Stimulated activated naive CD8-positive, alpha-beta T cell treated with anti-CD3 and anti-CD28 coated beads, Interleukin-15, Interleukin-2, amounts not matched to agents 100 ng/mL and 50 ng/mL, for 24 hours (primary cell): ENCODE results near the gene DXO.
A peak's percentile ranks its signal among the peaks of the same experiment; 100 is the strongest.

Source experiments
- H3K27ac Mint-ChIP-seq: one replicate; pipeline ENCODE4 v1.8.0; 2021; ENCODE audit warnings: mild to moderate bottlenecking, mixed read lengths
- H3K27me3 Mint-ChIP-seq: one replicate; pipeline ENCODE4 v1.8.0; 2021; ENCODE audit warnings: mixed read lengths
- H3K36me3 Mint-ChIP-seq: one replicate; pipeline ENCODE4 v1.8.0; 2021; ENCODE audit warnings: low read depth, mixed read lengths
- H3K4me1 Mint-ChIP-seq: one replicate; pipeline ENCODE4 v1.8.0; 2021; ENCODE audit warnings: low read depth, mixed read lengths
- H3K4me3 Mint-ChIP-seq: one replicate; pipeline ENCODE4 v1.8.0; 2021; ENCODE audit warnings: mild to moderate bottlenecking, mixed read lengths
- H3K9me3 Mint-ChIP-seq: one replicate; pipeline ENCODE4 v1.8.0; 2021; ENCODE audit warnings: mixed read lengths

Gene DXO

DNA sequence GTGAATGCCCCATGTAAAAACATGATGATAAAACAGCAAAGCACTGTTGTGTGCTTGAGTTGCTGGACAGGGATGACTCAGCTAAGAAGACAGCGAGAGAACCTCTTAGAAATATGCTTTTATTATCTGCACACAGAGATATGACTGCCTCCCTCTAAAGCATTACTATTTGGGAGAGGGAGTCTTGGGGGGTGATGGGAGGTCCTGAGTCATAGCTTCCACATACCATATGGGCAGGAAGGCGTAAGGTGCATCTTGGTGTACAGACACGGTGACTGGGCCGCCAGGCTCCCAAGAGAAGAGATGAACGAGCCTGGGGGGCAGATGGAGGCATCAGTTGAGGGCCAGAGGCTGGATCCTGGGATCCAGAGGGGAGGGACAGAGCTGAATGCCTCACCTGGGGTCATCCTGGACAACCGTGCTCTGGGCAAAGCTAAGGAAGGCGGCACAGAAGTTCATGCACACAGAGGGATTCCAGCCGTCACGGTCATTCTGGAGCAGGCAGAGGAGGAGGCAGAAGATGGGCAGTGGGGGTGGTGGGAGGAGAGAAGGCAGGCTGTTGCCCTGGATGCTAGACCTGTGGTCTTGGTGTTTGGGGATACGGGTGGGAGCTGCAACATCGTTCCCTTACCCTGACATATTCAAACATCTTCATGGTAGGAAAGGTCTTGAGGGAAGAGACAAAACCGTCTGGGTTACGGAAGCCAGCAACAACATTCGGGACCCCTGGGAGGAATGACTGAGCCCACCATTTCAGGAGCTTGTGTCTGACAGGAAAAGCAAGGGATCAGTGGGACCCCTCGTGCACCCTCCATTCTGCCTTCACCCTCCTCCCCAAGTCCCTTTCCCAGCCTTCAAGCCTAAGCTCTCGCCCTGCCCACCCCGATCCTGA is 2.0 kb downstream of the DXO start:
- Mint-ChIP-seq H3K4me3 (peak overlapping the region; percentile 96), H3K9me3 (no peaks in the 10 kb centered on the region), H3K4me1 (peaks cover 48% of the 10 kb centered on the region), H3K36me3 (peaks cover 40% of the 10 kb centered on the region), H3K27me3 (no peaks in the 10 kb centered on the region), H3K27ac (peak overlapping the region; percentile 61)

GRCh38 chr6:31968791-31969711 is 2.9 kb downstream of the DXO start:
- H3K36me3 Mint-ChIP-seq = peaks cover 40% of the 10 kb centered on the region
- peaks cover 41% of the 10 kb centered on the region for H3K4me1 Mint-ChIP-seq
- H3K9me3 Mint-ChIP-seq = no peaks in the 10 kb centered on the region
- peak overlapping the region; percentile 41 for H3K27ac Mint-ChIP-seq
- no peaks in the 10 kb centered on the region for H3K27me3 Mint-ChIP-seq
- H3K4me3 Mint-ChIP-seq = no peak overlapping the region

GRCh38 chr6:31968326-31968725 is 3.6 kb downstream of the DXO start:
- Mint-ChIP-seq H3K27me3 (no peaks in the 10 kb centered on the region), H3K36me3 (peaks cover 40% of the 10 kb centered on the region), H3K4me1 (peaks cover 34% of the 10 kb centered on the region), H3K9me3 (no peaks in the 10 kb centered on the region), H3K27ac (no peak overlapping the region), H3K4me3 (no peak overlapping the region)

- Mint-ChIP-seq H3K27me3 (no peaks in the 10 kb centered on the region), H3K9me3 (no peaks in the 10 kb centered on the region), H3K36me3 (peaks cover 41% of the 10 kb centered on the region), H3K27ac (no peak overlapping the region), H3K4me1 (peaks cover 30% of the 10 kb centered on the region), H3K4me3 (no peak overlapping the region)
These were observed 4.0 kb downstream of the DXO start for GRCh38 chr6:31967926-31968320.

DNA sequence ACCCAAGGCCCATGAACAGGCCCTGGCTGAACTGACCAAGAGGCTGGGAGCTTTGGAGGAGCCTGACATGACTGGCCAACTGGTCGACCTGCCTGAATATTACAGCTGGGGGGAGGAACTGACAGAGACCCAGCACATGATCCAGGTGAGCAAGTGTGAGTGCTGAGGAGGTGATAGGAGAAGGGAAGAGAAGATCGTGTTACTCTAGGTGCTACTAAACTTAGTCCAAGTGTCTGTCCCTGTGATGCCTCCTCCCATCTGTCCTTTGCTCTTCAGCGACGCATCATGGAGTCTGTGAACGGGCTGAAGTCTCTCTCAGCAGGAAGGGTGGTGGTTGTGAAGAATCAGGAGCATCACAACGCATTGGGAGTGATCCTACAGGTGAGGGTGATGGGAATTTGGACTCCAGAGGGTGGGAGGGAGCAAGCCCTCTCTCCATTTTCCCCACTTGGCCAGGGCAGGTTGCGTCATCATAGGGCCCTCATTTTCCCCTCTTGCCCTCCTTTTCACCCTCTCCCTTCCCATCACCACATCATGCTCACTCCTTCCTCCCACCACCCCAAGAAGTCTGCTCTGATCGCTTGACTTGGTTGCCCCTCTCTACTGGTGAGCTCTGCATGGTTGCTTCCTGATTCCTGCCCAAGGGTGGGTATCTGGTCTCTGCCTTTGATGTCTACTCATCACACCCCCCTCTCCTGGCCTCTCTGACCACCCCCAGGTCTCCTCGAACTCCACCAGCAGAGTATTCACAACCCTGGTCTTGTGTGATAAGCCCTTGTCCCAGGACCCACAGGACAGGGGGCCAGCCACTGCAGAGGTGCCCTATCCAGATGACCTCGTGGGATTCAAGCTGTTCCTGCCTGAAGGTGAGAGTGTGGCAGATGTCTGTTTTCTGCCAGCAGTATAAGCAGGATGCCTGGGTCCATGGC is 4.7 kb downstream of the DXO start:
- Mint-ChIP-seq H3K4me3 (no peak overlapping the region), H3K9me3 (no peaks in the 10 kb centered on the region), H3K4me1 (peaks cover 25% of the 10 kb centered on the region), H3K27me3 (no peaks in the 10 kb centered on the region), H3K36me3 (peaks cover 47% of the 10 kb centered on the region), H3K27ac (no peak overlapping the region)

DNA sequence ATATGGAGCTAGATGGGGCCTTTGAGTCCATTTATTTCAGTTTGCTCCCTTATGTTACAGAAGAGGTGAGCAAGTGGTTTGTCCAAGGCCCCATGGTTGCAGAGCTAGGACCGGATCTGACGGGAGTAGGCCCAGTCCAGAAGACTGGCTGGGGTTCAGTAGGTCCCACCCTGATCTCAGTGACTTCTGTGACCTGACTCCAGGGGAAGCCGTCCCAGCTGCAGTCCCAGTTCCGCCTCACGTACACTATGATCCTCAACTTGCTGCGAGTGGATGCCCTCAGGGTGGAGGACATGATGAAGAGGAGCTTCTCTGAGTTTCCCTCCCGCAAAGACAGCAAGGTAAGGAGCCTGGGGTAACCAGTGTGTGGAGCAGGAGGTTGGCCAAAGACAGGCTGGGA is 5.4 kb downstream of the DXO start:
- Mint-ChIP-seq H3K4me3 (no peak overlapping the region), H3K36me3 (peaks cover 54% of the 10 kb centered on the region), H3K27me3 (no peaks in the 10 kb centered on the region), H3K9me3 (no peaks in the 10 kb centered on the region), H3K4me1 (peaks cover 18% of the 10 kb centered on the region), H3K27ac (no peak overlapping the region)

GRCh38 chr6:31965700-31966099 is 6.2 kb downstream of the DXO start:
- Mint-ChIP-seq H3K4me1 (peaks cover 16% of the 10 kb centered on the region), H3K4me3 (no peak overlapping the region), H3K27me3 (no peaks in the 10 kb centered on the region), H3K27ac (no peak overlapping the region), H3K36me3 (peaks cover 62% of the 10 kb centered on the region), H3K9me3 (no peaks in the 10 kb centered on the region)

GRCh38 chr6:31963921-31964320 is 8.0 kb downstream of the DXO start:
- peaks cover 60% of the 10 kb centered on the region for H3K36me3 Mint-ChIP-seq
- H3K27me3 Mint-ChIP-seq = no peaks in the 10 kb centered on the region
- H3K9me3 Mint-ChIP-seq = no peaks in the 10 kb centered on the region
- H3K27ac Mint-ChIP-seq = no peak overlapping the region
- no peak overlapping the region for H3K4me3 Mint-ChIP-seq
- peaks cover 21% of the 10 kb centered on the region for H3K4me1 Mint-ChIP-seq

- no peaks in the 10 kb centered on the region for H3K9me3 Mint-ChIP-seq
- peak overlapping the region; percentile 3 for H3K27ac Mint-ChIP-seq
- H3K36me3 Mint-ChIP-seq = peaks cover 65% of the 10 kb centered on the region
- peaks cover 36% of the 10 kb centered on the region for H3K4me1 Mint-ChIP-seq
- no peak overlapping the region for H3K4me3 Mint-ChIP-seq
- H3K27me3 Mint-ChIP-seq = no peaks in the 10 kb centered on the region
These were observed 10.3 kb downstream of the DXO start for GRCh38 chr6:31961616-31962015.

DNA sequence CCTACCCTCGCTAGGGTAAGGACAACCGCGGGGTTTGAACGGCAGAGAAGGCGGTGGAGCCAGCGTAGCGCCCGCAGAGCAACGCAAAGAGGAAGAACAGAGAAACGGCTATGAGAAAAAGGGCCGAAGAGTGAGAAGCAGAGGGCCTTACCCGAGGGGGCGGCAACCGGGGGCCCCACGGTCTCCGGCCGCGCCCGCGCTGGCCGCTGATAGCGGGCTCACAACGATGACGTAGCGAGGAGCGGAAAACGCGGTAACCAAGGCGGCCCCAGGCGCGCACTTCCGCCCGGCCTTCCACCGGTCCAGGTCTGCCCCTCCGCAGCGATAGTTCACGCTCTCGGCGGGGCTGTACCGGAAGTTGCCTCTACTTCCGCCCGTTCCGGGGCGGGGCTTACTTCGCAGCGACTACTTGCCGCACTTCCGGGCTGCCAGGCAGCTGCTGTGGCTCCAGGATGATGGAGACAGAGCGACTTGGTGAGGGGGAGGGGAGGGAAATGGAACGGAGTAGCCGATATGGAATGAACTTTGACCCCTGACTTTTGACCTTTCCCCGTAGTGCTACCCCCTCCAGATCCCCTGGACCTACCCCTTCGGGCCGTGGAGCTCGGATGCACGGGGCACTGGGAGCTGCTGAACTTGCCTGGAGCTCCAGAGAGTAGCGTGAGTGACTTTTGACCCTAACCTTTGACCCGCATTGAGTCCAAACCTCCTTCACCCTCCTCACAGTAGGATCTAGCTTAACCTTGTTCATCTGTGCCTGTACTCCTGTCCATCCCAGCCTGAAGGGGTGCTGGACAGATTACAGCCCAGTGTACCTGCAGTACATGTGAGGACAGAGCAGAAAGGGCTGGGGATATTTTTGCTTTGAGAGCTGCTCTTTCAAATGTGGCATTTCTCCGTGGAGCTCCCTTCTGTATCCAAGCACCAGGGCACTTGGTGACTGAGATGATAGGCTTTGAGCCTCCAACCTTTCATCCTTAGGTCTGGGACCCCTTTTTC is 12.9 kb downstream of the DXO start, which contains the start of the genes NELFE and SKIC2:
Gene NELFE, minus strand, starts transcription at position 231 of the 999 bp plus-strand sequence. CDS start 525 bp downstream, outside the sequence.
Gene SKIC2, plus strand, starts transcription at position 435 of the 999 bp plus-strand sequence. Its CDS starts 18 bp downstream, at position 453.
- H3K4me3 Mint-ChIP-seq = peak within 1 kb of the TSS; percentile 99
- no peaks in the 10 kb centered on the region for H3K27me3 Mint-ChIP-seq
- peaks cover 36% of the 10 kb centered on the region for H3K4me1 Mint-ChIP-seq
- peaks cover 67% of the 10 kb centered on the region for H3K36me3 Mint-ChIP-seq
- peak within 1 kb of the TSS; percentile 98 for H3K27ac Mint-ChIP-seq
- no peaks in the 10 kb centered on the region for H3K9me3 Mint-ChIP-seq

- Mint-ChIP-seq H3K27me3 (no peaks in the 10 kb centered on the region), H3K9me3 (no peaks in the 10 kb centered on the region), H3K27ac (peak overlapping the region; percentile 96), H3K4me3 (peak overlapping the region; percentile 99), H3K36me3 (peaks cover 69% of the 10 kb centered on the region), H3K4me1 (peaks cover 36% of the 10 kb centered on the region)
These were observed 13.6 kb downstream of the DXO start for GRCh38 chr6:31958412-31958740.

- H3K36me3 Mint-ChIP-seq = peaks cover 64% of the 10 kb centered on the region
- peaks cover 36% of the 10 kb centered on the region for H3K4me1 Mint-ChIP-seq
- no peak overlapping the region for H3K4me3 Mint-ChIP-seq
- H3K27me3 Mint-ChIP-seq = no peaks in the 10 kb centered on the region
- no peak overlapping the region for H3K27ac Mint-ChIP-seq
- H3K9me3 Mint-ChIP-seq = no peaks in the 10 kb centered on the region
These were observed 15.1 kb downstream of the DXO start for GRCh38 chr6:31956796-31957195.

DNA sequence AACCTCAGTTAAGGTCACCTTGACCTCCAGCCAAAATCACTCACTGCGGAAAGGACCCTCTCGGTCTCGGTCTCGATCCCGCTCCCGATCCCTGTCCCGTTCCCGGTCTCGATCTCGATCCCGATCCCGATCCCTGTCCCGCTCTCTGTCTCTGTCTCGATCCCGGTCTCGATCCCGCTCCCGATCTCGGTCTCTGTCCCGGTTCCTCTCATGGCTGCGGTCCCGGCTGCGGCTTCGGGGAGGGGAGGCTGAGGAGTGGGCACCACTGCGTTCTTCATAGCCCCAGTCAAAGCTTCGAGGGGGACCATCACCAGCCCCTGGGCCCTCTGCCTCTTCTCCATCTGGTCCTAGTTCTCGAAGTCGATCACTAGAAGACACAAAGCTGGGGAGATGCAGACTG is 17.4 kb downstream of the DXO start:
- H3K36me3 Mint-ChIP-seq = peaks cover 47% of the 10 kb centered on the region
- H3K27me3 Mint-ChIP-seq = no peaks in the 10 kb centered on the region
- no peak overlapping the region for H3K4me3 Mint-ChIP-seq
- no peak overlapping the region for H3K27ac Mint-ChIP-seq
- no peaks in the 10 kb centered on the region for H3K9me3 Mint-ChIP-seq
- H3K4me1 Mint-ChIP-seq = peaks cover 21% of the 10 kb centered on the region
